Osteocyte (in vitro differentiated cells): ENCODE data around the gene CDH4. TPM values are rescaled to one million over a fixed set of nuclear protein-coding genes. Genes with fewer than 3 reads are reported as not detected.

Experiments
- DNase-seq: peaks from one replicate; pipeline ENCODE4 v3.0.0; 2021; ENCODE audit warnings: mixed read lengths; ENCODE audit not compliant: unreplicated experiment; ENCODE audit errors: extremely low spot score
- H3K27ac Mint-ChIP-seq: one replicate; pipeline ENCODE4 v1.8.0; 2021; ENCODE audit warnings: mild to moderate bottlenecking, mixed read lengths; ENCODE audit not compliant: unreplicated experiment
- H3K27me3 Mint-ChIP-seq: one replicate; pipeline ENCODE4 v1.8.0; 2021; ENCODE audit warnings: mixed read lengths; ENCODE audit not compliant: unreplicated experiment
- H3K36me3 Mint-ChIP-seq: one replicate; pipeline ENCODE4 v1.8.0; 2021; ENCODE audit warnings: mixed read lengths; ENCODE audit not compliant: unreplicated experiment
- H3K4me1 Mint-ChIP-seq: one replicate; pipeline ENCODE4 v1.8.0; 2021; ENCODE audit warnings: mixed read lengths; ENCODE audit not compliant: unreplicated experiment
- H3K4me3 Mint-ChIP-seq: one replicate; pipeline ENCODE4 v1.8.0; 2021; ENCODE audit warnings: mild to moderate bottlenecking, moderate library complexity, mixed read lengths; ENCODE audit not compliant: unreplicated experiment
- H3K9me3 Mint-ChIP-seq: one replicate; pipeline ENCODE4 v1.8.0; 2021; ENCODE audit warnings: mixed read lengths; ENCODE audit not compliant: unreplicated experiment
- total RNA-seq: library from RNA; stranded (reverse); gene quantifications from 2 replicates; pipeline ENCODE4 v1.2.1, GENCODE V29; 2021
- TF ChIP-seq, protein P1 (sequence below): fragments of 200-600 bp; sonication (generic); IDR thresholded peaks from 2 replicates; pipeline ENCODE4 v1.5.0; 2021; ENCODE audit warnings: antibody characterized with exemption, mild to moderate bottlenecking, moderate library complexity

CDH4 gene
- total RNA-seq, 1 donor from 2014 or later: 1.3 TPM

DNA sequence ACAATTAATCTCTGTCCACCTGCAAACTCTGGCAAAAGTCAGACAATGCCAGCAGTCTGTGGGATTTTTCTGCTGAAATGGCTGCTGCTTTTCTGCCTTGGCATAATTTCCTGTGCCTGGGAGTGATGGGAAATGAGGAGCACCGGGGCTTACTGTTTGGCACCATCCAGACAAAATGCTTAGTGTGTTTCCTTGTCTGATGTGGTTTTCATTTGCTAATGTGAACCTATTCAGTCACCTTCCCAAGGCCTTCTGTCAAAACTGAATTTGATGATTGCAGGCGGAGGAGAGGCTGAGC, 56.4 kb downstream of the CDH4 start:
- H3K27ac Mint-ChIP-seq: no peak overlapping the region
- no peaks in the 10 kb centered on the region for H3K27me3 Mint-ChIP-seq
- H3K36me3 Mint-ChIP-seq: no peaks in the 10 kb centered on the region
- TF ChIP-seq, protein P1, sequence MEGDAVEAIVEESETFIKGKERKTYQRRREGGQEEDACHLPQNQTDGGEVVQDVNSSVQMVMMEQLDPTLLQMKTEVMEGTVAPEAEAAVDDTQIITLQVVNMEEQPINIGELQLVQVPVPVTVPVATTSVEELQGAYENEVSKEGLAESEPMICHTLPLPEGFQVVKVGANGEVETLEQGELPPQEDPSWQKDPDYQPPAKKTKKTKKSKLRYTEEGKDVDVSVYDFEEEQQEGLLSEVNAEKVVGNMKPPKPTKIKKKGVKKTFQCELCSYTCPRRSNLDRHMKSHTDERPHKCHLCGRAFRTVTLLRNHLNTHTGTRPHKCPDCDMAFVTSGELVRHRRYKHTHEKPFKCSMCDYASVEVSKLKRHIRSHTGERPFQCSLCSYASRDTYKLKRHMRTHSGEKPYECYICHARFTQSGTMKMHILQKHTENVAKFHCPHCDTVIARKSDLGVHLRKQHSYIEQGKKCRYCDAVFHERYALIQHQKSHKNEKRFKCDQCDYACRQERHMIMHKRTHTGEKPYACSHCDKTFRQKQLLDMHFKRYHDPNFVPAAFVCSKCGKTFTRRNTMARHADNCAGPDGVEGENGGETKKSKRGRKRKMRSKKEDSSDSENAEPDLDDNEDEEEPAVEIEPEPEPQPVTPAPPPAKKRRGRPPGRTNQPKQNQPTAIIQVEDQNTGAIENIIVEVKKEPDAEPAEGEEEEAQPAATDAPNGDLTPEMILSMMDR: no peak
- no peaks in the 10 kb centered on the region for H3K9me3 Mint-ChIP-seq
- H3K4me3 Mint-ChIP-seq: no peak overlapping the region
- H3K4me1 Mint-ChIP-seq: no peaks in the 10 kb centered on the region
- no peak for DNase-seq

DNA sequence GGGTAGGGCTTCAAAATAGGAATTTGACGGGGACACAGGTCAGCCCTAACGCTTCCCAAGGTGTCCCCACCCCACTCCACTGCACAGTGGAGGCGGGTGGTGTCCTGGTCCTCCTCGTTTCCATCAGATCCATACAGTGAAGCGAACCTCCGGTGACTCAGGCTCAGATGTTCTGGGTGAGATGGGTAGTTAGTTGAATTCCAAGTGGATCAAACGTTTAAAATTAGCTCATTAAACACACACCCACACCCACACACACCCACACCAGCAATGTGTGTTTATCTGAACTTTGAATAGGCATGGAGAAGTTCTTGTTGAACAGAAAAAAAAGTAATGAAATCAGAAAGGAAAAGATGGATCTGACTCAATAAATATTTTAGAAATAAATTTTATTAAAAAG, 58.9 kb downstream of the CDH4 start:
- no peak for DNase-seq

DNA sequence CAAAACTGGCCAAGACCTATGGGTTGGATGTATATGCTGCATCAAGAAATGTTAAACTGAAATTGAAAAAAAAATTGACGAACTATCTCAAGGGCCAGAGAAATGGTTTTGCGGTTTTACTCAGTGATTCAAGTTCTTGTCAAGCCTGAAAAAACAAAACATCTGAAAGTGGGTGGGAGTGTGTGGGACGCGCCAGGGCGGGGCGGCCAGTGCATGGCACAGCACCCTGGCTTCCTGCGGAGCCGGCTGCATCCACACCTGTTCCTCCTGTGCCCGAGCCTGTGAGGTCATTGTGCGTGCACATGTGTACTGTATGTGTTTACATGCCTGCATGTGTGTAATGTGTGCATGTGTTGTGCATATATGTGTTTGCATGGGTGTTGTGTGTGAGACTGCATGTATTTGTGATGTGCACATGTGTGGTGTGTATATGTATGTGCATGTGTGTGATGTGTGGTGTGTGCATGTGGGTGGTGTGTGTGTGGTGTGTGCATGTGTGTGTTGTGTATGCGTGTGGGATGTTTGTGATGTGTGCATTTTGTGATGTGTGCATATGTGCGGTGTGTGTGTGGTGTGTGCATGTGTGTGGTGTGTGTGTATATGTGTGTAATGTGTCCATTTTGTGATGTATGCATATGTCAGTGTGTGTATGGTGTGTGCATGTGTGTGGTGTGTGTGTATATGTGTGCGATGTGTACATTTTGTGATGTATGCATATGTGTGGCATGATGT, 59.8 kb downstream of the CDH4 start:
- no peaks in the 10 kb centered on the region for H3K36me3 Mint-ChIP-seq
- TF ChIP-seq, protein P1: no peak
- H3K27ac Mint-ChIP-seq: no peak overlapping the region
- H3K9me3 Mint-ChIP-seq: no peaks in the 10 kb centered on the region
- DNase-seq: no peak
- no peak overlapping the region for H3K4me3 Mint-ChIP-seq
- no peaks in the 10 kb centered on the region for H3K27me3 Mint-ChIP-seq
- H3K4me1 Mint-ChIP-seq: no peaks in the 10 kb centered on the region

More for the DNA sequence above, 58.9 kb downstream of the CDH4 start:
- Mint-ChIP-seq H3K9me3 (no peaks in the 10 kb centered on the region), H3K4me1 (no peaks in the 10 kb centered on the region), H3K36me3 (no peaks in the 10 kb centered on the region), H3K4me3 (no peak overlapping the region), H3K27me3 (no peaks in the 10 kb centered on the region), H3K27ac (no peak overlapping the region)
- TF ChIP-seq, protein P1: no peak

DNA sequence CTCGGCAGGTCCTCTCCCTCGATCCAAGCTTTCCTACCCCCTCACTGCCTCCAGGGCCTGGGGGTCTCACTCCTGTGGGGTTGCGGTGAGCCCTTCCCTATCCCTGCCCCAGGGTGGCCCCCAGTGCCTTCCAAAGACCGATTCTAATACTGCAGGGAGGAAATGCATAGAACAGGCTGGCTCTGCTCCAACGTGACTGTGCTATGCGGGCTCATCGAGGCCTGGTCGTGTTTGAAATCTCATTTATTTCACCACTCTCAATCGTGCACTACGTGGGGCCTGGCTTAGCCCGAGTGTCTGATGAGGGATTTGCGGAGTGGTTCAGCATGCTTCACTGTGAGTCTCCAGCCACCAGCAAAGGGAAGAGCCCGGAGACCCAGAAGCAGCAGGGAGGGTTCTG, 60.9 kb downstream of the CDH4 start:
- TF ChIP-seq, protein P1: no peak
- no peaks in the 10 kb centered on the region for H3K36me3 Mint-ChIP-seq
- no peak for DNase-seq
- H3K27me3 Mint-ChIP-seq: no peaks in the 10 kb centered on the region
- H3K4me1 Mint-ChIP-seq: no peaks in the 10 kb centered on the region
- no peak overlapping the region for H3K27ac Mint-ChIP-seq
- H3K4me3 Mint-ChIP-seq: no peak overlapping the region
- H3K9me3 Mint-ChIP-seq: no peaks in the 10 kb centered on the region

DNA sequence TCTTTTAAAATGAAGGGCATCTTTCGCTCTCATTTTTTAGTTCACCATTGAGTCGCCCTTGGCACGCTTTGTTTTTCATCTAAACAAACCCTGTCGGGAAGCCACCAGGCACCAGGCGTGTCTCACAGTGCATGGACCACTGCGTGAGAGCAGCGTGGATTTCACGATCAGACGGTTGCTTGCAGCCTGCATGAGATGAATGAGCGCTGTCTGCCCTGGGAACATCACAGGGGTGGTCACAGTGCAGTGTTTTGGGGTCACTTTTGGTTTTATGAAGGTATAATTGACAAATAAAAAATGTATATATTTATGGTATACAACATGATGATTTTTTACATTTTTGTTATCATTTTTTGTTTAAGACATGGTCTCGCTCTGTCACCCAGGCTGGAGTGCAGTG, 61.3 kb downstream of the CDH4 start:
- Mint-ChIP-seq H3K27me3 (no peaks in the 10 kb centered on the region), H3K36me3 (no peaks in the 10 kb centered on the region), H3K9me3 (no peaks in the 10 kb centered on the region), H3K27ac (no peak overlapping the region), H3K4me1 (no peaks in the 10 kb centered on the region), H3K4me3 (no peak overlapping the region)
- TF ChIP-seq, protein P1: no peak
- DNase-seq: no peak
